NT2/D1 (cell line): ENCODE data around the gene SCAP.

ENCODE experiments used
- SUZ12 ChIP-seq: IDR thresholded peaks from 2 replicates; pipeline ENCODE4 v1.6.1; 2011; ENCODE audit not compliant: insufficient read length, insufficient read depth; ENCODE audit errors: extremely low read depth
- YY1 ChIP-seq: IDR thresholded peaks from 2 replicates; pipeline ENCODE4 v1.6.1; 2011; ENCODE audit not compliant: insufficient read length, insufficient read depth
- ZNF274 ChIP-seq: IDR thresholded peaks from 2 replicates; pipeline ENCODE4 v1.6.1; 2011; ENCODE audit warnings: mild to moderate bottlenecking, low read depth, low read length

GRCh38 chr3:47523310-47524073 lies 47.8 kb upstream of the SCAP start:
- TF ChIP-seq ZNF274 (no peak), SUZ12 (no peak), YY1 (no peak)
